ENCODE measurements around the gene LSAMP. TPM values are rescaled to one million over a fixed set of nuclear protein-coding genes. Genes with fewer than 3 reads are reported as not detected.

The LSAMP gene
- total RNA-seq, 2 experiments from 2014 or later: not detected

- CTCF ChIA-PET: no interaction called here
- peaks cover 11% of the 10 kb centered on the region for H3K9me3 Mint-ChIP-seq
- no peak overlapping the region for H3K4me3 Mint-ChIP-seq
- no peaks in the 10 kb centered on the region for H3K4me1 Mint-ChIP-seq (ENCODE audit: low read depth)
- intact Hi-C loops (cut with micrococcal nuclease): no loop called here
- no peak overlapping the region for H3K27ac Mint-ChIP-seq
- H3K36me3 Mint-ChIP-seq (ENCODE audit: low read depth): no peaks in the 10 kb centered on the region
- POLR2A ChIA-PET: no interaction called here
- no peaks in the 10 kb centered on the region for H3K27me3 Mint-ChIP-seq
- ATAC-seq: no peak
- TF ChIP-seq CTCF (IDR thresholded peaks at IDR 0.05): no peak
- no peak for DNase-seq
These were observed 21.3 kb downstream of the LSAMP start for GRCh38 chr3:116423945-116424344.

GRCh38 chr3:116423374-116423773 lies 21.9 kb downstream of the LSAMP start:
- peaks cover 11% of the 10 kb centered on the region for H3K9me3 Mint-ChIP-seq
- H3K27ac Mint-ChIP-seq: no peak overlapping the region
- no peak for TF ChIP-seq CTCF (IDR thresholded peaks at IDR 0.05)
- H3K4me1 Mint-ChIP-seq (ENCODE audit: low read depth): no peaks in the 10 kb centered on the region
- H3K36me3 Mint-ChIP-seq (ENCODE audit: low read depth): no peaks in the 10 kb centered on the region
- H3K27me3 Mint-ChIP-seq: no peaks in the 10 kb centered on the region
- H3K4me3 Mint-ChIP-seq: no peak overlapping the region
- CTCF ChIA-PET: no interaction called here
- DNase-seq: no peak
- ATAC-seq: no peak
- intact Hi-C loops (cut with micrococcal nuclease): no loop called here
- POLR2A ChIA-PET: no interaction called here

- no peaks in the 10 kb centered on the region for H3K36me3 Mint-ChIP-seq (ENCODE audit: low read depth)
- H3K4me3 Mint-ChIP-seq: no peak overlapping the region
- ChIA-PET POLR2A (no interaction called here), CTCF (no interaction called here)
- no peak for ATAC-seq
- no peaks in the 10 kb centered on the region for H3K4me1 Mint-ChIP-seq (ENCODE audit: low read depth)
- no peak overlapping the region for H3K27ac Mint-ChIP-seq
- DNase-seq: no peak
- H3K27me3 Mint-ChIP-seq: no peaks in the 10 kb centered on the region
- no peak for TF ChIP-seq CTCF (IDR thresholded peaks at IDR 0.05)
- intact Hi-C loops (cut with micrococcal nuclease): no loop called here
- peaks cover 4% of the 10 kb centered on the region for H3K9me3 Mint-ChIP-seq
These were observed 28.1 kb downstream of the LSAMP start for GRCh38 chr3:116417151-116417550.

GRCh38 chr3:116413319-116413718 lies 32.0 kb downstream of the LSAMP start:
- POLR2A ChIA-PET: no interaction called here
- intact Hi-C loops (cut with micrococcal nuclease): no loop called here
- Mint-ChIP-seq H3K4me3 (no peak overlapping the region), H3K4me1 (ENCODE audit: low read depth) (no peaks in the 10 kb centered on the region), H3K9me3 (no peaks in the 10 kb centered on the region), H3K27me3 (no peaks in the 10 kb centered on the region), H3K27ac (no peak overlapping the region), H3K36me3 (ENCODE audit: low read depth) (no peaks in the 10 kb centered on the region)
- ATAC-seq (no peak), DNase-seq (no peak)
- TF ChIP-seq CTCF (IDR thresholded peaks at IDR 0.05): no peak
- CTCF ChIA-PET: no interaction called here

- intact Hi-C loops (cut with micrococcal nuclease): no loop called here
- Mint-ChIP-seq H3K4me3 (no peak overlapping the region), H3K36me3 (ENCODE audit: low read depth) (no peaks in the 10 kb centered on the region), H3K27me3 (no peaks in the 10 kb centered on the region), H3K27ac (no peak overlapping the region), H3K4me1 (ENCODE audit: low read depth) (no peaks in the 10 kb centered on the region), H3K9me3 (no peaks in the 10 kb centered on the region)
- ChIA-PET POLR2A (no interaction called here), CTCF (no interaction called here)
- ATAC-seq (no peak), DNase-seq (no peak)
- TF ChIP-seq CTCF (IDR thresholded peaks at IDR 0.05): no peak
These were observed 36.8 kb downstream of the LSAMP start for GRCh38 chr3:116408473-116408872.

Measured in activated CD8-positive, alpha-beta T cell treated with anti-CD3 and anti-CD28 coated beads for 36 hours (primary cell).